Lower lobe of right lung (tissue), 2 donors: Measurements from ENCODE around the gene TMEM220. TPM values are rescaled to one million over a fixed set of nuclear protein-coding genes. Genes with fewer than 3 reads are reported as not detected.

ENCODE experiments used
- ATAC-seq, 2 donors: fragments of 200-7000 bp; cut with Tn5 transposase; one replicate each; pipeline ENCODE4 v1.9.1; 2020 to 2022; ENCODE audit warnings: mild to moderate bottlenecking in 2 of 2, moderate library complexity in 2 of 2
- DNase-seq: peaks from one replicate; pipeline ENCODE4 v3.0.0-alpha.2; 2020
- H3K27ac ChIP-seq: fragments of 200-600 bp; one replicate; pipeline ENCODE4 v1.8.0; 2022
- H3K27me3 ChIP-seq: fragments of 200-600 bp; one replicate; pipeline ENCODE4 v1.8.0; 2022; ENCODE audit warnings: low read depth
- H3K36me3 ChIP-seq: fragments of 200-600 bp; one replicate; pipeline ENCODE4 v1.8.0; 2022; ENCODE audit warnings: mild to moderate bottlenecking
- H3K4me1 ChIP-seq: fragments of 200-600 bp; one replicate; pipeline ENCODE4 v1.8.0; 2022
- H3K4me3 ChIP-seq: fragments of 200-600 bp; one replicate; pipeline ENCODE4 v1.8.0; 2022; ENCODE audit warnings: mild to moderate bottlenecking
- H3K9me3 ChIP-seq: fragments of 200-600 bp; one replicate; pipeline ENCODE4 v1.8.0; 2022
- intact Hi-C: fragments of 100-400 bp; cut with DNase I; formaldehyde crosslinking; loops from one replicate; pipeline ENCODE4 v1.11.0; 2022
- total RNA-seq: library from RNA; stranded (reverse); fragmentation: NEBNext Ultra II Directional; extraction: Animal tissue kit (Norgen Biotek cat#: 25700); gene quantifications from one replicate; pipeline ENCODE4 v1.2.1, GENCODE V29; 2021
- TF ChIP-seq, protein P1 (sequence below): fragments of 200-600 bp; IDR thresholded peaks from one replicate; pipeline ENCODE4 v1.8.0; 2022; ENCODE audit warnings: antibody characterized with exemption, mild to moderate bottlenecking
- donor health status: DM: no; HTN: yes; CAD: no; lungs with severe emphysema.

The TMEM220 gene
- total RNA-seq, 1 donor from 2014 or later = 10.8 TPM

DNA sequence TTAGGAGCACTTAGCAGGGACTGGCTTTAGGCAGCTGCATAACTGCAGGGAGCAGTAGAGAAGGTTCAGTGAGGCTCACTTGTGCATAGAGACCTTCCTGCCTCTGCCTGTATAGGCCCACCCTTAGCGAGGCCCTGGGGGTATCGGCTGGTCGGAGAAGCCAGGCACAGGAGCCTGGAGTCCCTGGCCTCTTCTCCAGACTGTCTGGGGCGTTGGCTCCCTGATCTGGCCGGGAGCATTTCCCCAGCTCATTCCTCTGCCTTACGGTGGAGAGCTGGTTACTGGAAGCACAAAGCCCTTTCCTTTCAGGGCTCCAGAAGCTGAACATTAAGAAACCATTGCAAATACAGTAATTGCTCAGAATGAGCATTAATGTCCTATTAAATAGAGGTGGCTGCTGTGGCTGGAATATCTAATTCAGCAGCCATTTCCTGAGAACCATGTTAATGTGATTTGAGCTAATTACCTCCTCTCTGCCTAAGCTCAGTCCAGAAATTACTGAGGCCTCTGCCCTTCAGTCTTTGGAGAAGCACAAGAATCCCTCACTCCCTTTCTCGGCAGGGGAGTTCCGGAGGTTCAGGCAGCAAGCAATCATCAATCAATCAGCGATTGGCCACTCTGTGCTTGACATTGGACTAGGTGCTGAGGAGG, 18.8 kb upstream of the TMEM220 start:
- intact Hi-C loops = no loop called here
- TF ChIP-seq, protein P1, sequence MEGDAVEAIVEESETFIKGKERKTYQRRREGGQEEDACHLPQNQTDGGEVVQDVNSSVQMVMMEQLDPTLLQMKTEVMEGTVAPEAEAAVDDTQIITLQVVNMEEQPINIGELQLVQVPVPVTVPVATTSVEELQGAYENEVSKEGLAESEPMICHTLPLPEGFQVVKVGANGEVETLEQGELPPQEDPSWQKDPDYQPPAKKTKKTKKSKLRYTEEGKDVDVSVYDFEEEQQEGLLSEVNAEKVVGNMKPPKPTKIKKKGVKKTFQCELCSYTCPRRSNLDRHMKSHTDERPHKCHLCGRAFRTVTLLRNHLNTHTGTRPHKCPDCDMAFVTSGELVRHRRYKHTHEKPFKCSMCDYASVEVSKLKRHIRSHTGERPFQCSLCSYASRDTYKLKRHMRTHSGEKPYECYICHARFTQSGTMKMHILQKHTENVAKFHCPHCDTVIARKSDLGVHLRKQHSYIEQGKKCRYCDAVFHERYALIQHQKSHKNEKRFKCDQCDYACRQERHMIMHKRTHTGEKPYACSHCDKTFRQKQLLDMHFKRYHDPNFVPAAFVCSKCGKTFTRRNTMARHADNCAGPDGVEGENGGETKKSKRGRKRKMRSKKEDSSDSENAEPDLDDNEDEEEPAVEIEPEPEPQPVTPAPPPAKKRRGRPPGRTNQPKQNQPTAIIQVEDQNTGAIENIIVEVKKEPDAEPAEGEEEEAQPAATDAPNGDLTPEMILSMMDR = no peak
- H3K27ac ChIP-seq = no peak overlapping the region
- no peaks in the 10 kb centered on the region for H3K27me3 ChIP-seq
- no peaks in the 10 kb centered on the region for H3K9me3 ChIP-seq
- DNase-seq (no peak), ATAC-seq (no peak)
- H3K36me3 ChIP-seq = no peaks in the 10 kb centered on the region
- H3K4me1 ChIP-seq = no peaks in the 10 kb centered on the region
- H3K4me3 ChIP-seq = no peak overlapping the region

DNA sequence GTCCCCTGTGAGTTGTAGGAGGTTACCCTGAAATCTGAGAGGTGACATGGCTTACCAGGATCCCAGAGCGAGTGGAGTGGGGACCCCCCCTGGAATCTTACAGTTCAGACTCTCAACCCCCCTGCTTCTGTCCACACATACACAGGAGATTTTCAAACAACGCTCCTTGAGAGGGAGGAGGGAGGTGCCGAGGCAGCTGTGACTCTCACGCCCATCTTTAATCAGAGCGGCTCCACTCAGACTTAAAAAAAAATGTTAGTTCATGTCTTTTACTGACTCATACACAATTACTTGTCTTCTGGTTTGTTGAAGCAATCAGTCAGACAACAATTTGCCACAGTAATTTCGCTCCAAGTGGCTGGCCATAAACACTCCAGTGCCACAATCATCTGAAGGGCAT, 15.4 kb upstream of the TMEM220 start:
- TF ChIP-seq, protein P1 = no peak
- Histone ChIP-seq H3K4me1 (no peaks in the 10 kb centered on the region), H3K27ac (no peak overlapping the region), H3K27me3 (no peaks in the 10 kb centered on the region), H3K36me3 (no peaks in the 10 kb centered on the region), H3K9me3 (no peaks in the 10 kb centered on the region), H3K4me3 (no peak overlapping the region)
- DNase-seq (no peak), ATAC-seq (no peak)
- intact Hi-C loops = no loop called here

DNA sequence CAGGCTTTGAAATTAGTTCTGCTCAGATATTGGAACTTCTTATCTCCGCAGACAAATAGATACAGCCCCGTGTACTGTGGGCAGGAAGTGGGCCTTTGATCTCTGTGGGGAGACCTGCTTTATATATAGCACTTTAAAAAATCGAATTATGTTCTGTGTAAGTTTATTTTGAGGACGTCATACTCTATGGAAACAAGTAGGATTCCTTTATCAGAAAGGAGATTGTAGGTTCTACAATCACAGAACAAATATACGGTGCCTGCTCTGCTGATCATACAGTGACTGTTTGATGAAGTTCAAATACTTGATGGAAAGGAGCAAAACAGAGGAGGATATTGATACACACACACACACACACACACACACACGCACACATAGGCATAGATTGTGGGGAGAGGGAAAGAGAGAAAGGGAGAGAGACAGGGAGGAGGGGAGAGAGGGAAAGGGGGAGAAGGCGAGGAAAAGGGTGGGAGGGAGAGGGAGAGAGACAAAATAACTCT, 14.7 kb upstream of the TMEM220 start:
- no peak for DNase-seq
- intact Hi-C loops = no loop called here

DNA sequence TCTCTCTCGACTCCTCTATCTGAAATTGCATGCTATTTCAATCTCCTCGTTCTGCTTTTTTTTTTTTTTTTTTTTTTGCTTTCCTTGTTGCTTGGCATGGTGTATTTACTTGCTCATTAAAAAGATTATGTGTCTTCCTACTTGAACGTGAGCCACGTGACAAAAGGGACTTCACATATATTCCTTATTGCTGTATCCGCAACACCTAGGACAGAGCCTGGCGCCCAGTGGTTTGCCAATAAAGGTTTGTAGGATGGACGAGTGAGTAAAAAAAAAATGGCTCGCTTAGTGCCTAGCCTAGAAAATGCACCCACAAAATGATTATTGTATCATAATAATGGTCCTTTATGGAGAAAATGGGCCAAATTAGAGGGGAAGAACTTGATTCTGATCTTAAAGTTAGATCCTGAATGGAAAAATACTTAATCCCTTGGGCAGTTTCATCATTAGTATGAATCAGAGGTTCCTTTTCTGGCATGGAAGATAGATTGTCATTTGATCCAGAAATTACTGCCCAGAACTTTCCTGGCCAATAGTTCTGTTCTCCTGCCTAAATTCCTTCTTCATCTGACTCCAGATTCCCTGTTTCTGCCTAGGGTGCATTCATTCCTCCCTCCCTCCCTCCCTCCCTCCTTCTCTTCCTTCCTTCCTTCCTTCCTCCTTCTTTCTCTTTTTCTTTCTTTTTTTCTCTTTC, 13.6 kb upstream of the TMEM220 start:
- Histone ChIP-seq H3K27ac (no peak overlapping the region), H3K27me3 (no peaks in the 10 kb centered on the region), H3K4me3 (no peak overlapping the region), H3K4me1 (peaks cover under 1% of the 10 kb centered on the region), H3K36me3 (no peaks in the 10 kb centered on the region), H3K9me3 (no peaks in the 10 kb centered on the region)
- TF ChIP-seq, protein P1 = no peak
- no peak for DNase-seq
- intact Hi-C loops = no loop called here
- ATAC-seq = no peak

More for the DNA sequence above, 14.7 kb upstream of the TMEM220 start:
- Histone ChIP-seq H3K27me3 (no peaks in the 10 kb centered on the region), H3K36me3 (no peaks in the 10 kb centered on the region), H3K9me3 (no peaks in the 10 kb centered on the region), H3K27ac (no peak overlapping the region), H3K4me1 (no peaks in the 10 kb centered on the region), H3K4me3 (no peak overlapping the region)
- TF ChIP-seq, protein P1 = no peak
- ATAC-seq = no peak

DNA sequence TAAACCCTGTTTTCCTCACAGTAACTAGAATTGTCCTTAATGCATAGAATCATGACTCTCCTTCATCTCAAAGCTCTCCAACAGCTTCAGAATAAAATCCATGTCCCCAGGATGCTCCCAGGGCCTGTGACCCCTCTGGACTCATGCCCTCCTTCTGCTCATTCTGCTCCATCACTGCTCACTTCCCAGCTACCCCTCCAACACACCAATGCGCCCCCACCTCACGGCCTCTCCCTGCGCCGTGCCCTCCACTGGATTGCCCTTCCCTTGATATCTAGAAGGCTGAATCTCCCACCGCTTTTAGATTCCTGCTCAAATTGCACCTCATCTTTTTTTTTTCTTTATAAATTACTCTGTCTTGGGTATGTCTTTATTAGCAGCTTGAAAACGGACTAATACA, 12.6 kb upstream of the TMEM220 start:
- TF ChIP-seq, protein P1 = no peak
- peaks cover 11% of the 10 kb centered on the region for H3K4me1 ChIP-seq
- no peak overlapping the region for H3K4me3 ChIP-seq
- intact Hi-C loops = no loop called here
- no peak for ATAC-seq
- no peaks in the 10 kb centered on the region for H3K9me3 ChIP-seq
- no peak overlapping the region for H3K27ac ChIP-seq
- DNase-seq = no peak
- no peaks in the 10 kb centered on the region for H3K27me3 ChIP-seq
- no peaks in the 10 kb centered on the region for H3K36me3 ChIP-seq
